Measurements from ENCODE around the gene CCDC85A. TPM values are rescaled to one million over a fixed set of nuclear protein-coding genes. Genes with fewer than 3 reads are reported as not detected.
A peak's percentile ranks its signal among the peaks of the same experiment; 100 is the strongest.

Gene CCDC85A
- total RNA-seq, 2 donors from 2014 or later: 0.18 to 0.86 TPM

GRCh38 chr2:56316011-56316410 lies 132.2 kb downstream of the CCDC85A start:
- H3K27ac Mint-ChIP-seq: no peak overlapping the region
- H3K9me3 Mint-ChIP-seq: no peaks in the 10 kb centered on the region
- no peak overlapping the region for H3K9ac ChIP-seq (ENCODE audit: extremely low read depth, low read length, poor library complexity, severe bottlenecking)
- H3K4me3 ChIP-seq (ENCODE audit: low read length): no peak overlapping the region
- H3K27me3 Mint-ChIP-seq (ENCODE audit: insufficient read depth): peaks cover 8% of the 10 kb centered on the region
- no peaks in the 10 kb centered on the region for H3K27me3 ChIP-seq (ENCODE audit: control insufficient read depth, insufficient read depth, low read length, poor library complexity, severe bottlenecking)
- TF ChIP-seq CTCF (conservative IDR thresholded peaks at IDR 0.05): no peak
- H3K36me3 ChIP-seq (ENCODE audit: control insufficient read depth, insufficient read depth, low read length): no peaks in the 10 kb centered on the region
- H3K4me1 ChIP-seq (ENCODE audit: control insufficient read depth, insufficient read depth, low read length): no peaks in the 10 kb centered on the region
- H3K4me1 Mint-ChIP-seq: no peaks in the 10 kb centered on the region
- no peaks in the 10 kb centered on the region for H3K9me3 ChIP-seq (ENCODE audit: control insufficient read depth, low read length)
- WGBS, 2 experiments (ENCODE audit: insufficient coverage in 1 of 2, insufficient read length in 1 of 2): 95% methylated on average over 3 of the region's 3 CpGs; no CpG with 5 or more reads in 1 of the 2 experiments
- H3K36me3 Mint-ChIP-seq (ENCODE audit: low read depth): no peaks in the 10 kb centered on the region
- no peak overlapping the region for H3K4me3 Mint-ChIP-seq
- no peak overlapping the region for H3K27ac ChIP-seq (ENCODE audit: low read depth, low read length)
- no peak for DNase-seq

- Mint-ChIP-seq H3K27ac (no peak overlapping the region), H3K27me3 (ENCODE audit: insufficient read depth) (peaks cover 11% of the 10 kb centered on the region), H3K36me3 (ENCODE audit: low read depth) (no peaks in the 10 kb centered on the region), H3K4me1 (no peaks in the 10 kb centered on the region), H3K9me3 (peaks cover 12% of the 10 kb centered on the region), H3K4me3 (no peak overlapping the region)
- Histone ChIP-seq H3K36me3 (ENCODE audit: control insufficient read depth, insufficient read depth, low read length) (no peaks in the 10 kb centered on the region), H3K27ac (ENCODE audit: low read depth, low read length) (no peak overlapping the region), H3K27me3 (ENCODE audit: control insufficient read depth, insufficient read depth, low read length, poor library complexity, severe bottlenecking) (no peaks in the 10 kb centered on the region), H3K4me3 (ENCODE audit: low read length) (no peak overlapping the region), H3K9me3 (ENCODE audit: control insufficient read depth, low read length) (no peaks in the 10 kb centered on the region), H3K4me1 (ENCODE audit: control insufficient read depth, insufficient read depth, low read length) (no peaks in the 10 kb centered on the region), H3K9ac (ENCODE audit: extremely low read depth, low read length, poor library complexity, severe bottlenecking) (no peak overlapping the region)
- no peak for TF ChIP-seq CTCF (conservative IDR thresholded peaks at IDR 0.05)
- DNase-seq: no peak
- 87 to 93% methylated on average over 3 to 4 of the region's 4 CpGs for WGBS, 2 experiments (ENCODE audit: insufficient coverage in 1 of 2, insufficient read length in 1 of 2)
These were observed 134.4 kb downstream of the CCDC85A start for GRCh38 chr2:56318147-56318546.

GRCh38 chr2:56325661-56326345 lies 142.0 kb downstream of the CCDC85A start:
- Mint-ChIP-seq H3K4me1 (peaks cover 45% of the 10 kb centered on the region), H3K27ac (peak overlapping the region; percentile 22), H3K27me3 (ENCODE audit: insufficient read depth) (peaks cover 3% of the 10 kb centered on the region), H3K4me3 (peak overlapping the region; percentile 27), H3K36me3 (ENCODE audit: low read depth) (no peaks in the 10 kb centered on the region), H3K9me3 (peaks cover 12% of the 10 kb centered on the region)
- no peak overlapping the region for H3K27ac ChIP-seq (ENCODE audit: low read depth, low read length)
- no peak for TF ChIP-seq CTCF (conservative IDR thresholded peaks at IDR 0.05)
- WGBS, 2 experiments (ENCODE audit: insufficient coverage in 1 of 2, insufficient read length in 1 of 2): 86 to 90% methylated on average over 2 to 3 of the region's 3 CpGs
- no peak for DNase-seq
- no peaks in the 10 kb centered on the region for H3K9me3 ChIP-seq (ENCODE audit: control insufficient read depth, low read length)
- no peak overlapping the region for H3K9ac ChIP-seq (ENCODE audit: extremely low read depth, low read length, poor library complexity, severe bottlenecking)
- H3K27me3 ChIP-seq (ENCODE audit: control insufficient read depth, insufficient read depth, low read length, poor library complexity, severe bottlenecking): no peaks in the 10 kb centered on the region
- H3K36me3 ChIP-seq (ENCODE audit: control insufficient read depth, insufficient read depth, low read length): no peaks in the 10 kb centered on the region
- no peaks in the 10 kb centered on the region for H3K4me1 ChIP-seq (ENCODE audit: control insufficient read depth, insufficient read depth, low read length)
- no peak overlapping the region for H3K4me3 ChIP-seq (ENCODE audit: low read length)

Measured in endodermal cell (in vitro differentiated cells).